GM19035 (cell line): Measurements from ENCODE around the gene CCDC192.

Source experiments
- ATAC-seq: cut with Tn5 transposase; IDR thresholded peaks from one replicate; pipeline ENCODE4 v1.9.1; 2021; ENCODE audit not compliant: unreplicated experiment

The CCDC192 gene

GRCh38 chr5:127805448-127805847 lies 102.3 kb downstream of the CCDC192 start:
- no peak for ATAC-seq

DNA sequence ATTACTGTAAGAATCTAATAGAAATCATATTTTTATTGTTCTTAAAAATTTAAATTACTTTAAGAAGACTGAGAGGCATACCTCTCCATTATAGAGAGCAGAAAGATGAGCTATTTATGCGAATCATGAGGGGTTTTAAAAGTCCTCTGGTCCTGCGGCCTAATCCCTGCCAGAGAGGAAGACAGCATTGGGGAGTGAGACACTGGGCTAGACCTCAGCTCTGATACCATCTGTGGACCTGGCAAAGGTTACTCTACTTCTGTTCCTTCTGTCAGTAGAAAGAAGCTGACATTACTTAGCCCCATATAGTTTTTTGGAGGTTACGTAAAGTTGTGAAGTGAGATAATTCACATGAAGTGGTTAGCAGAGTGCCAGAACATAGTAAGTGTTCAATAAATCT lies 103.6 kb downstream of the CCDC192 start:
- ATAC-seq, result no peak

DNA sequence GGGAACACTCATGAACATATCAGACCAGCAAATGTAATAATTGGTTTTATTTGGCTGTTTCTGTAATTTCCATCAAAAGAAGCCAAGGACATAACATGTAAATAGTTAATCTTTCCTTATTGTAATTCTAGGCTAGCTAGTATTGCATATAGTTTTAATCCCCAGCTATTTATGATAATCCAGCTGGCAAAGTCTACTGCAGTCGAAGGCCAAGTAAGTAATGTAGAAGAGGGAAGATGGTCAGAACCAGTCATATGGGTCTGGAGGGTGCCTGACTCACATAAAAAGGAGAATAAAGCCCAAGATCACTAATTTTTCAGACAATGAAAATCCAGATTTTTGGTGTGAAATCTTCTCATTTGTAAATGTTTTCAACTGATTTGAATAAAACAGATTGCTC lies 106.3 kb downstream of the CCDC192 start:
- ATAC-seq, result no peak

DNA sequence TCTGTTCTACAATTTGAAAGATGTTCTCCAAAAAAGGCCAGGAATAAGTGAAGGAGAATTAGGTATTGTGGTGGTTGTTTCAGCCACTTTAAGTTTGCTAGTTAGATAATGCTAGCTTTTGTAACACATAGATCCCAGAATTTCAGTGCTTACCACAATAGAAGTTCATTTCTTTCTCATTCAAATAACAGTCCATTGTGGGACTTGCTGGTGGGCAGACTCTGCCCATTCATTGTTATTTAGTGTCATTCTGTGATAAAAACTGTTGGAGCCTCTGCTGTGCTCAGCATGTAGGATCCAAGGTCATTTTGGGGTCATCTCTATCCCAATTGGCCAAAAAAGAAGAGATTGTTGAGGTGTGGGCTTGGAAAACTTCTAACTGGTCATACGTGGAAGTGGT lies 106.8 kb downstream of the CCDC192 start:
- ATAC-seq, result no peak

- no peak for ATAC-seq
Measured at GRCh38 chr5:127810707-127811490, 107.7 kb downstream of the CCDC192 start.

- no peak for ATAC-seq
Measured at GRCh38 chr5:127812570-127812969, 109.4 kb downstream of the CCDC192 start.

DNA sequence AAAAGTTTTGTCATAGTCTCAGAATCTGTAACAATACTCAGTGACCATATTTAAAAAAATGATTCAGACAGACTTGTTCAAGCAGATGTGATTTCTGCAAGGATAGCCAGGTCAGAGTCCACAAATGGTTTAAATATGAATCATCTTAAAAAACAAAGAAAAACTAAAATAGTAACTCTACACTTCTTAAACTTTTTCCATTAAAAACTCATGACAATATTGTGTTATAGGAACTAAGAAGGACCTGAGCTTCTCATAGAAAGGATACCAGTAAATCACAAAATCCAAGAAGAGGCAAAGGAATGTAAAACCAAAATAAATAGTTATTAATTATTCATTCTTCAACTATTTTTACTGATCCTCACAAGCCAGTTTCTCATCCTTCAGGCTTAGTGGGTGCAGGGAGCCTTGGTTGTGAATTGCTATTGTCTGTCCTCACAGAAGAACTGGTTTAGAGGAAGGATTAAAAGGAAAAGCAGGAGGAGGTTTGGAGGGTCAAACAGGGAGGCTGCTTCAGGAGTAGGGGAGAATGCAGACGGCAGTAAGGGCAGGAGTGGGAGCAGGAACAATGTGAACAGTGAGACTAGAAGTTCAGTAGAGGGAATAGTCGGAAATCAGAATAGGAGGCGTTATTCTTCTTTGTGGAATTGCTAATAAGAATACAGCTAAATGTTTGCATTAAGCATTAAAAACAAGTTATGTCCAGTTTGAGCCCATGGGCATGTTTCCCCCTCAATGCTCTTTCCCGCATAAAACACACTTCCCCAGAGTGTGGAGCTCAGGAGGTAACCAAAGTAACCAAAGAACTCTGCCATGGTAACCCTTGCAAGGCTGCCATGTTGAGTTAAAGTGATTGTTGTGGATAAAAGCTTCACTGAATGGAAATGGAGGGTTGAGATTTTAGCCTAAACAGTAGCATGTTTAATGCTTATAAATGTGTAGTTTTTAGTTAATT lies 110.7 kb downstream of the CCDC192 start:
- no peak for ATAC-seq

- no peak for ATAC-seq
Measured at GRCh38 chr5:127814588-127814973, 111.4 kb downstream of the CCDC192 start.

GRCh38 chr5:127820910-127821553 lies 117.8 kb downstream of the CCDC192 start:
- no peak for ATAC-seq

- no peak for ATAC-seq
Measured at GRCh38 chr5:127821896-127822295, 118.7 kb downstream of the CCDC192 start.

- no peak for ATAC-seq
Measured at GRCh38 chr5:127824126-127824525, 120.9 kb downstream of the CCDC192 start.

- no peak for ATAC-seq
Measured at GRCh38 chr5:127826011-127826410, 122.8 kb downstream of the CCDC192 start.

- ATAC-seq, result no peak
Measured at GRCh38 chr5:127827451-127827850, 124.3 kb downstream of the CCDC192 start.

GRCh38 chr5:127830157-127830556 lies 127.0 kb downstream of the CCDC192 start:
- ATAC-seq, result no peak

DNA sequence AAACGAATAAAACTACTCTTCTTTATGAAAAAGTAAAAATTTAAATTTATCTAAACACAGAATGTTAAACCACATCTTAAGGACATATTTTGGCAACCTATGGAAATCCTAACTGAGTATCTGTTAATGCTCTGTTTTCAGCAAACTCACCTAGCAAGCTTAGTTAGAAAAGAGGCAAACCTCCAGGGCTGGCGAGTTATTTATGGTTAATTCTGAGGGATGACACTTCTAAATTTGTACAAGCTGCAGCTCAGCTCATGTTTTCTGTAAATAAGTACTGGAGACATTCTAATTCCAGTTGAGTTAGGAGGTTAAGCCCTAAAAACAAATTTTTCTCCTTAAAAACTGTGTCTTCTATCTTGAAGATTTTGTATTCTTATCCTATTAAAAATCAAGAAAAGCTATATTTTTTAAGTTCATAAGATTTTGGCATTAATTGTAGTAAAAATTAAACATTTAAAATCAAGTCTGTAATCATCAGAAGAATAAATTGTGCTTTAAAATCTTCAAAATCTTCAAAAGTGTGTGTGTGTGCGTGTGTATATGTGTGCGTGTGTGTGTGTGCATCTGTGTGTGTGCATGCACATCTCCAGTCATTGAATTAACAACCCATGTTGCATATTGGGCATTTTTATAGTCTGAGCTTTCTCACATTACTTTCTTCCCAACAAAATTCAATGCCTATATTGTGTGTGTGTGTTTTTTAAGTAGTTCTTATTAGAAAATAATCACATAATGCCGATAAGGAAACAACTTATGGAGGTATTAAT lies 127.8 kb downstream of the CCDC192 start:
- ATAC-seq, result no peak

DNA sequence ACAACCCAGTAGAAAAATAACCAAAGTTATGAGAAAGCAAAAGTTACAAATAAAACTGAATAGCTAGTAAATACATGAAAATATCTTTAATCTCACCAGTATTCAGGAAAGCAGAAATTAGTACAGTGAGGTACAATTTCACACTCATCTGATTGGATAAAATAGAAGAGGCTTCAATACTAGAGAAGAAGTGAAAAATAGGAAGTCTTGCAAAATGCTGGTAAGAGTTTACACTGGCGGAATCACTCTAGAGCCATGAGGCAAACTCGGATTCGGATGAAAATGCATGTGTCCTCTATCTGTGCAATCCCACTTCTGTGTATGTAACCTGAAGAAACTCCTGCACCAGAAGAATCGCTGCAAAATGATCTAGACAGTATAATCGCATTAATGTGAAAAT lies 128.9 kb downstream of the CCDC192 start:
- no peak for ATAC-seq

- no peak for ATAC-seq
Measured at GRCh38 chr5:127834094-127834531, 130.9 kb downstream of the CCDC192 start.

DNA sequence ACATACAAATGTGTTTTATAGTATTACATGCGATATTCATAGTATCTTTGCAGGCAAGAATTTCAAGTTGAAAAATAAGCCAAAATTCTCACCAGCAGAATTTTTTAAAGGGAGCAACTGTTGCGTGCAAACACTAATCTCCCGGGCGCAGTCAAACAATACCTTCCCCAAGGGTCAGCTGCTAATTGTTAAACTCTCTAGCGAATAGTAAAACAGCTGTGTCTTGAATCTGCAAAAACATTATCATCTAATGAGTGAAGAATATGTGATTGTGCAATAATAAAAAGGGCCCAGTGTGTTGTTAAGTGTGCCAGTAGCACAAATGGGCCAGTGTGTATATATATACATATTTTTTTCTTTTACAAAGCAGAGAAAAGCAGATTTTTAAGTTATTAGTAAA lies 131.4 kb downstream of the CCDC192 start:
- ATAC-seq, result no peak

DNA sequence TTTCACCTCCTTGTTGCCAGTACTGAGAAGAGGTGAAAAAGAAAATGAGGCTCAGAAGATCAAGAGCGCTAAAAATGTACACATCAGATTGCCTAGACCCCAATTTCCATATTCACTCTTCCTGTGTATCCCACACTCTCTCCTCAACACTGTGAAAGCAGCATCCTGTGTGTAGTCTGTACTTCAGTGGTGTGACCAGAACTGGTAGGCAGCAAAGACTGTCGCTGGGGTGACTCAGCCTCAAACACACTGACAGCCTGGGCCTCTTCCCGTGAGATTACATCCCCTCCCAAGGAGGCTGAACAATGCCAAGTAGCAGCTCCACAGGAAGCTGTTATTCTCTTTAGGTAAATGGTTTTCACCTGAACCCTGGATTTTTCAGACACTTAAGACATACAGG lies 135.5 kb downstream of the CCDC192 start:
- ATAC-seq, result no peak

- no peak for ATAC-seq
Measured at GRCh38 chr5:127839072-127839471, 135.9 kb downstream of the CCDC192 start.
